Osteoblast (primary cell): ENCODE results near the gene PDIA4. TPM values are rescaled to one million over a fixed set of nuclear protein-coding genes. Genes with fewer than 3 reads are reported as not detected.
A peak's percentile ranks its signal among the peaks of the same experiment; 100 is the strongest.

ENCODE experiments used
- DNase-seq: peaks from one replicate; pipeline ENCODE4 v3.0.0; 2011; ENCODE audit warnings: low spot score, mixed read lengths; ENCODE audit not compliant: insufficient read length; ENCODE audit errors: missing footprints
- H2AFZ ChIP-seq: 2 replicates; pipeline ENCODE4 v1.6.0; 2011; ENCODE audit warnings: mild to moderate bottlenecking, low read length
- H3K27ac ChIP-seq: 2 replicates; pipeline ENCODE4 v1.5.1; 2011; ENCODE audit warnings: mild to moderate bottlenecking, low read depth, low read length, moderate library complexity
- H3K27me3 ChIP-seq: 2 replicates; pipeline ENCODE4 v1.6.0; 2012; ENCODE audit warnings: mild to moderate bottlenecking, control low read depth, inconsistent platforms, low read length, moderate library complexity; ENCODE audit not compliant: insufficient read depth
- H3K36me3 ChIP-seq: 2 replicates; pipeline ENCODE4 v1.5.1; 2011; ENCODE audit warnings: mild to moderate bottlenecking, low read length, control low read depth, moderate library complexity; ENCODE audit not compliant: insufficient read depth
- H3K4me1 ChIP-seq: 2 replicates; pipeline ENCODE4 v1.5.1; 2011; ENCODE audit warnings: mild to moderate bottlenecking, low read length, control low read depth, moderate library complexity; ENCODE audit not compliant: insufficient read depth
- H3K4me2 ChIP-seq: 2 replicates; pipeline ENCODE4 v1.6.0; 2011; ENCODE audit warnings: mild to moderate bottlenecking, low read length; ENCODE audit not compliant: insufficient read depth
- H3K4me3 ChIP-seq: fragments of 200-600 bp; sonication (generic); 3 replicates; pipeline ENCODE4 v1.5.1; 2012; ENCODE audit warnings: mild to moderate bottlenecking, low read length, inconsistent platforms; ENCODE audit not compliant: insufficient read depth
- H3K79me2 ChIP-seq: 2 replicates; pipeline ENCODE4 v1.6.0; 2012; ENCODE audit warnings: mild to moderate bottlenecking, low read length, control low read depth, inconsistent platforms; ENCODE audit not compliant: insufficient read depth
- H3K9me3 ChIP-seq: 2 replicates; pipeline ENCODE4 v1.5.1; 2011; ENCODE audit warnings: low read depth, low read length, control low read depth
- H4K20me1 ChIP-seq: 2 replicates; pipeline ENCODE4 v1.6.0; 2012; ENCODE audit warnings: mild to moderate bottlenecking, low read length, control low read depth; ENCODE audit not compliant: insufficient read depth
- total RNA-seq: library from RNA; depleted of rRNA; stranded (reverse); fragments of >200 nt; gene quantifications from 2 replicates; pipeline ENCODE4 v1.2.3, GENCODE V29; 2012
- TF ChIP-seq, protein P1 (sequence below): IDR thresholded peaks from 2 replicates; pipeline ENCODE4 v1.5.1; 2011; ENCODE audit warnings: mild to moderate bottlenecking, low read depth, low read length, moderate library complexity; ENCODE audit errors: extremely low read depth

The PDIA4 gene
- total RNA-seq, 1 donor: 220 TPM

GRCh38 chr7:149072438-149072775, 44.1 kb upstream of the PDIA4 start:
- Histone ChIP-seq H2AFZ (no peak overlapping the region), H3K27ac (no peak overlapping the region), H4K20me1 (no peaks in the 10 kb centered on the region), H3K27me3 (no peaks in the 10 kb centered on the region), H3K4me3 (no peak overlapping the region), H3K36me3 (peaks cover 26% of the 10 kb centered on the region), H3K9me3 (no peaks in the 10 kb centered on the region), H3K4me2 (no peak overlapping the region), H3K4me1 (no peaks in the 10 kb centered on the region), H3K79me2 (no peaks in the 10 kb centered on the region)
- TF ChIP-seq, protein P1, sequence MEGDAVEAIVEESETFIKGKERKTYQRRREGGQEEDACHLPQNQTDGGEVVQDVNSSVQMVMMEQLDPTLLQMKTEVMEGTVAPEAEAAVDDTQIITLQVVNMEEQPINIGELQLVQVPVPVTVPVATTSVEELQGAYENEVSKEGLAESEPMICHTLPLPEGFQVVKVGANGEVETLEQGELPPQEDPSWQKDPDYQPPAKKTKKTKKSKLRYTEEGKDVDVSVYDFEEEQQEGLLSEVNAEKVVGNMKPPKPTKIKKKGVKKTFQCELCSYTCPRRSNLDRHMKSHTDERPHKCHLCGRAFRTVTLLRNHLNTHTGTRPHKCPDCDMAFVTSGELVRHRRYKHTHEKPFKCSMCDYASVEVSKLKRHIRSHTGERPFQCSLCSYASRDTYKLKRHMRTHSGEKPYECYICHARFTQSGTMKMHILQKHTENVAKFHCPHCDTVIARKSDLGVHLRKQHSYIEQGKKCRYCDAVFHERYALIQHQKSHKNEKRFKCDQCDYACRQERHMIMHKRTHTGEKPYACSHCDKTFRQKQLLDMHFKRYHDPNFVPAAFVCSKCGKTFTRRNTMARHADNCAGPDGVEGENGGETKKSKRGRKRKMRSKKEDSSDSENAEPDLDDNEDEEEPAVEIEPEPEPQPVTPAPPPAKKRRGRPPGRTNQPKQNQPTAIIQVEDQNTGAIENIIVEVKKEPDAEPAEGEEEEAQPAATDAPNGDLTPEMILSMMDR: no peak
- DNase-seq: no peak

DNA sequence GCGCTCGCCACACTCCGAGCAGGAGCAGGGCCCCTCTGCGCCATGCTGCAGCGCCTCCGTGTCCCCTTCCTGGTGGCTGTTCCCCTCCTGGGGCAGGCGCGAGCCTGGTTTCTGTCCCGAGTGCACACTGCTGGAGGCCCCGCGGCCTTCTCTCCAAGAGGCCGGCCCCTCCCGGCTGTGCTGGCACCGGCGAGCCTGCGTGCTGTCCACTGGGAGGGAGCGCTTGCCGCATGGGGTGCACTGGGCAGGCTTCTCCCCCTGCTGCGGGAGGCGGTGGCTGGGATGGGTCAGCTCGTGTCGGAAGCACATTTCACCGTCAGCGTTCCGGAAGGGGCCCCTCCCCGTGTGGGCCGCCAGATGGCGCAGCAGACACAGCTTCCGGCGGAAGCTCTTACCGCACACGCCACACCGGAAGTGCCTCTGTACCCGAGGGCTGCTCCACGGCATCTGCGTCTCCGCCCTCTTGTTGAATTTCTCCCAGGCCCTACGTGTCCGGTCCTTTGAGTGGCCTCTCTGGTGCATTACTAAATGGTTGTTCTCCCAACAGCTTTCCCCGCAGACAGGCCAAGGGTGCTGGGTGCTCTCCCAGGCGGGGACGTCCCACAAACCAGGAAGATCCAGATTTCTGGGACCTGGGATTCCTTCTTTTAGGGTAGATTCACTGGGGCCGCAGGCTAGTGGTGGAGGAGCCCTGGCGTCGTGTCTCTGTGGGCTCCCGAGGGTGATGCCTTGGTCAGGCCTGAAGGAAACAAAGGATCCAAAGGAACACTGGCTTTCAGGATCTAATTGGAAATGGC, 43.5 kb upstream of the PDIA4 start:
- TF ChIP-seq, protein P1: no peak
- Histone ChIP-seq H3K4me3 (no peak overlapping the region), H3K36me3 (peaks cover 26% of the 10 kb centered on the region), H3K9me3 (no peaks in the 10 kb centered on the region), H3K27ac (no peak overlapping the region), H3K4me1 (no peaks in the 10 kb centered on the region), H2AFZ (no peak overlapping the region), H4K20me1 (no peaks in the 10 kb centered on the region), H3K27me3 (no peaks in the 10 kb centered on the region), H3K79me2 (no peaks in the 10 kb centered on the region), H3K4me2 (no peak overlapping the region)
- no peak for DNase-seq

DNA sequence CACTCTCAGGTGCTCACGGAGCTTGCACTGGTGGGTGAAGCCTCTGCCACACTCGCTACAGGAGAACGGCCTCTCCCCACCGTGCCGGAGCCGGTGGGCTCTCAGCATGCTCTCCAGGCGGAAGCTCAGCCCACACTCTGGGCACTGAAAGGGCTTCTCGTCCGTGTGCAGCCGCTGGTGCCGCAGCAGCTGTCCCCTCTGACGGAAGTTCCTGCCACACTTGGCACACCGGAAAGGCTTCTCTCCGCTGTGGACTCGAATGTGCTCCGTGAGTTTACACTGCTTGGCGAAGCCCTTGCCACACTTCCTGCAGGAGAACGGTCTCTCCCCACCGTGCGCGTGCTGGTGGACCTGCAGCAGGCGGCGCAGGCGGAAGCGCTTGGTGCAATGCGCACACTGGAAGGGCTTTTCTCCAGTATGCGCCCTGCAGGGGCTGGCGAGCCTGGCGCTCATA, 42.9 kb upstream of the PDIA4 start:
- Histone ChIP-seq H3K9me3 (no peaks in the 10 kb centered on the region), H3K27ac (no peak overlapping the region), H2AFZ (no peak overlapping the region), H3K4me1 (no peaks in the 10 kb centered on the region), H3K79me2 (no peaks in the 10 kb centered on the region), H3K4me2 (no peak overlapping the region), H4K20me1 (no peaks in the 10 kb centered on the region), H3K4me3 (no peak overlapping the region), H3K36me3 (peaks cover 26% of the 10 kb centered on the region), H3K27me3 (no peaks in the 10 kb centered on the region)
- no peak for DNase-seq
- TF ChIP-seq, protein P1: no peak

GRCh38 chr7:149070372-149071125, 42.2 kb upstream of the PDIA4 start:
- Histone ChIP-seq H3K79me2 (no peaks in the 10 kb centered on the region), H2AFZ (no peak overlapping the region), H3K36me3 (peaks cover 26% of the 10 kb centered on the region), H3K4me3 (no peak overlapping the region), H3K27ac (no peak overlapping the region), H3K27me3 (no peaks in the 10 kb centered on the region), H3K9me3 (no peaks in the 10 kb centered on the region), H4K20me1 (no peaks in the 10 kb centered on the region), H3K4me2 (no peak overlapping the region), H3K4me1 (no peaks in the 10 kb centered on the region)
- TF ChIP-seq, protein P1: no peak
- peak; percentile 37 for DNase-seq
